Measurements from ENCODE around the gene RDH13.
A peak's percentile ranks its signal among the peaks of the same experiment; 100 is the strongest.

GRCh38 chr19:55085923-55086715 lies 23.2 kb upstream of the RDH13 start:
- no peak for TF ChIP-seq CTCF (IDR thresholded peaks at IDR 0.05)
- peak in 2 of 4 donors; percentile 6 to 28 for TF ChIP-seq POLR2AphosphoS5 (IDR thresholded peaks at IDR 0.05)
